ENCODE data around the gene ARHGDIG. TPM values are rescaled to one million over a fixed set of nuclear protein-coding genes. Genes with fewer than 3 reads are reported as not detected.

Gene ARHGDIG
- total and polyA plus RNA-seq, 2 of the 4 experiments (the other 2 are of a cell fraction) = 0.24 to 0.36 TPM

DNA sequence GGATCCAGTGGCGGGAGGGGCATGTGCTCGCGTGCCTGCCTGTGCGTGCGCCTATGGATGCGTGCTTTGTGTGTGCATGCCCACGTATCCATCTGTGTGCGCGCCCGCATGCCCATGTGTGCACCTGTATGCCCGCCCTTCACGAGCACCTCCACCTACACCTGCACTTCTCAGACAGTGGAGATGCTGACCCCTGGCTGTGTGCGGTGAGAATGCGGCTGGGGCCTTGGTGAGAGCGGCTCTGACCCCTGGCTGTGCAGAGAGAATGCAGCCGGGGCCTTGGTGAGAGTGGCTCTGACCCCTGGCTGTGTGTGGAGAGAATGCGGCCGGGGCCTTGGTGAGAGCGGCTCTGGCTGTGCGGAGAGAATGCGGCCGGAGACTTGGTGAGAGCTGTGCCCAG is 38.2 kb downstream of the ARHGDIG start:
- no peak overlapping the region for H3K14ac ChIP-seq (replicated peaks; ENCODE audit: low read depth, low read length)
- BruUV-seq (replicated peaks) = no TSS peak

More for the DNA sequence above, 38.2 kb downstream of the ARHGDIG start:
- no peak overlapping the region for H2BK5ac ChIP-seq (ENCODE audit: low read depth, low read length, poor library complexity, severe bottlenecking)
- dilution Hi-C loops (cut with HindIII; ENCODE audit: low sequenced_read_pairs, unreplicated experiment) = no loop called here
- H3K36me3 ChIP-seq (ENCODE audit: control insufficient read depth, insufficient read depth, low read length) = peaks cover 16% of the 10 kb centered on the region
- H3K4me3 ChIP-seq (ENCODE audit: insufficient read depth, low read depth, low read length) = no peak overlapping the region
- in situ Hi-C loops (cut with MboI; ENCODE audit: low sequenced_read_pairs) = no loop called here
- no peak overlapping the region for H2AK9ac ChIP-seq (replicated peaks; ENCODE audit: low read depth, low read length, poor library complexity)
- no peak overlapping the region for H3K4me2 ChIP-seq (ENCODE audit: low read depth, low read length)
- H3K56ac ChIP-seq (ENCODE audit: extremely low read depth, insufficient read depth, low read length) = no peak overlapping the region
- no peak overlapping the region for H3K9ac ChIP-seq (ENCODE audit: low read depth, low read length)
- H3K9me1 ChIP-seq (ENCODE audit: insufficient read depth, low read length) = peaks cover 15% of the 10 kb centered on the region
- intact Hi-C loops (cut with micrococcal nuclease) = no loop called here
- H3K4me1 ChIP-seq (ENCODE audit: control insufficient read depth, insufficient read depth, low read length) = no peaks in the 10 kb centered on the region
- no peaks in the 10 kb centered on the region for H3K9me3 ChIP-seq (ENCODE audit: control insufficient read depth, insufficient read depth, low read length)
- H4K20me1 ChIP-seq (ENCODE audit: insufficient read depth, low read length) = peaks cover 68% of the 10 kb centered on the region
- no peak for DNase-seq
- no peak overlapping the region for H2BK120ac ChIP-seq (ENCODE audit: low read depth, low read length)
- peaks cover 47 to 75% of the 10 kb centered on the region in 2 experiments for H3K79me1 ChIP-seq (ENCODE audit: low read depth in 1 of 2, low read length in 2 of 2)
- no peak overlapping the region for H4K8ac ChIP-seq (ENCODE audit: low read depth in 2 of 2, low read length in 2 of 2)
- no peaks in the 10 kb centered on the region for H3K27me3 ChIP-seq (ENCODE audit: control insufficient read depth, insufficient read depth, low read length)
- no peak overlapping the region for H3K18ac ChIP-seq (ENCODE audit: low read depth, low read length)
- no peak overlapping the region for H2AK5ac ChIP-seq (ENCODE audit: low read depth, low read length)
- H3K23ac ChIP-seq (ENCODE audit: low read depth, low read length) = no peak overlapping the region
- H3K4ac ChIP-seq (ENCODE audit: low read depth, low read length) = no peak overlapping the region
- ChIA-PET POLR2A (ENCODE audit: unreplicated experiment) (interaction anchor here (0.6 kb wide), 1 partner anchor 34 kb away, joined by 9 read pairs; the partner anchor contains the start of gene AXIN1), CTCF (no interaction called here)
- H2BK20ac ChIP-seq (ENCODE audit: low read depth, low read length) = no peak overlapping the region
- H4K5ac ChIP-seq (ENCODE audit: low read depth, low read length) = no peak overlapping the region
- TF ChIP-seq ELK1 (IDR thresholded peaks at IDR 0.05; ENCODE audit: borderline replicate concordance, low read depth, low read length) (no peak), MXI1 (IDR thresholded peaks at IDR 0.05; ENCODE audit: borderline replicate concordance, low read depth, low read length) (no peak), POLR2A (IDR thresholded peaks at IDR 0.05; ENCODE audit: low read depth, low read length) (no peak), MAZ (IDR thresholded peaks at IDR 0.05; ENCODE audit: borderline replicate concordance, low read depth, low read length) (no peak), BHLHE40 (IDR thresholded peaks at IDR 0.05; ENCODE audit: low read depth, low read length) (no peak), MAFK (IDR thresholded peaks at IDR 0.05; ENCODE audit: low read depth, low read length) (no peak), FOS (IDR thresholded peaks at IDR 0.05; ENCODE audit: low read depth, low read length) (no peak), NFE2L2 (IDR thresholded peaks at IDR 0.05; ENCODE audit: low read depth, low read length) (no peak), RFX5 (IDR thresholded peaks at IDR 0.05; ENCODE audit: low read depth, low read length) (no peak), RCOR1 (IDR thresholded peaks at IDR 0.05; ENCODE audit: insufficient replicate concordance, low read length) (no peak), CEBPB (IDR thresholded peaks at IDR 0.05; ENCODE audit: low read depth, low read length) (no peak), SMC3 (IDR thresholded peaks at IDR 0.05; ENCODE audit: low read depth, low read length) (no peak)
- TF ChIP-seq, protein P1, sequence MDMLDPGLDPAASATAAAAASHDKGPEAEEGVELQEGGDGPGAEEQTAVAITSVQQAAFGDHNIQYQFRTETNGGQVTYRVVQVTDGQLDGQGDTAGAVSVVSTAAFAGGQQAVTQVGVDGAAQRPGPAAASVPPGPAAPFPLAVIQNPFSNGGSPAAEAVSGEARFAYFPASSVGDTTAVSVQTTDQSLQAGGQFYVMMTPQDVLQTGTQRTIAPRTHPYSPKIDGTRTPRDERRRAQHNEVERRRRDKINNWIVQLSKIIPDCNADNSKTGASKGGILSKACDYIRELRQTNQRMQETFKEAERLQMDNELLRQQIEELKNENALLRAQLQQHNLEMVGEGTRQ (IDR thresholded peaks at IDR 0.05; ENCODE audit: low read depth, low read length) = no peak
- TF ChIP-seq, protein P2, sequence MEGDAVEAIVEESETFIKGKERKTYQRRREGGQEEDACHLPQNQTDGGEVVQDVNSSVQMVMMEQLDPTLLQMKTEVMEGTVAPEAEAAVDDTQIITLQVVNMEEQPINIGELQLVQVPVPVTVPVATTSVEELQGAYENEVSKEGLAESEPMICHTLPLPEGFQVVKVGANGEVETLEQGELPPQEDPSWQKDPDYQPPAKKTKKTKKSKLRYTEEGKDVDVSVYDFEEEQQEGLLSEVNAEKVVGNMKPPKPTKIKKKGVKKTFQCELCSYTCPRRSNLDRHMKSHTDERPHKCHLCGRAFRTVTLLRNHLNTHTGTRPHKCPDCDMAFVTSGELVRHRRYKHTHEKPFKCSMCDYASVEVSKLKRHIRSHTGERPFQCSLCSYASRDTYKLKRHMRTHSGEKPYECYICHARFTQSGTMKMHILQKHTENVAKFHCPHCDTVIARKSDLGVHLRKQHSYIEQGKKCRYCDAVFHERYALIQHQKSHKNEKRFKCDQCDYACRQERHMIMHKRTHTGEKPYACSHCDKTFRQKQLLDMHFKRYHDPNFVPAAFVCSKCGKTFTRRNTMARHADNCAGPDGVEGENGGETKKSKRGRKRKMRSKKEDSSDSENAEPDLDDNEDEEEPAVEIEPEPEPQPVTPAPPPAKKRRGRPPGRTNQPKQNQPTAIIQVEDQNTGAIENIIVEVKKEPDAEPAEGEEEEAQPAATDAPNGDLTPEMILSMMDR (conservative IDR thresholded peaks at IDR 0.05; ENCODE audit: low read depth, low read length) = no peak
- no peak overlapping the region for H2AFZ ChIP-seq (replicated peaks; ENCODE audit: low read length, poor library complexity)
- WGBS, 2 experiments (ENCODE audit: extremely low coverage in 2 of 2, insufficient read length in 1 of 2) = 79% methylated on average over 10 of the region's 22 CpGs; no CpG with 5 or more reads in 1 of the 2 experiments
- no peak overlapping the region for H4K91ac ChIP-seq (ENCODE audit: insufficient read depth, low read depth, low read length)
- H2BK15ac ChIP-seq (ENCODE audit: low read depth, low read length) = no peak overlapping the region
- no peak for ATAC-seq (ENCODE audit: low read depth)
- no peak overlapping the region for H3K27ac ChIP-seq (ENCODE audit: insufficient read depth, low read length)
